Measurements from ENCODE around the gene ATP6V1E1.

The ATP6V1E1 gene

GRCh38 chr22:17665248-17665647 is 36.7 kb upstream of the ATP6V1E1 start:
- no peak for TF ChIP-seq CTCF (IDR thresholded peaks at IDR 0.05; ENCODE audit: insufficient read depth, low read length, poor library complexity, severe bottlenecking)
- DNase-seq (ENCODE audit: extremely low read depth, insufficient read length): no peak
- H3K27me3 ChIP-seq (replicated peaks; ENCODE audit: control insufficient read depth, insufficient read depth, low read length): no peaks in the 10 kb centered on the region
- H3K36me3 ChIP-seq (ENCODE audit: control insufficient read depth, insufficient read depth, low read length): peaks cover 10% of the 10 kb centered on the region
- no peak overlapping the region for H3K4me3 ChIP-seq (replicated peaks; ENCODE audit: low read depth, low read length)

- no peak for DNase-seq (ENCODE audit: extremely low read depth, insufficient read length)
- H3K36me3 ChIP-seq (ENCODE audit: control insufficient read depth, insufficient read depth, low read length): peaks cover 11% of the 10 kb centered on the region
- no peak overlapping the region for H3K4me3 ChIP-seq (replicated peaks; ENCODE audit: low read depth, low read length)
- no peak for TF ChIP-seq CTCF (IDR thresholded peaks at IDR 0.05; ENCODE audit: insufficient read depth, low read length, poor library complexity, severe bottlenecking)
- no peaks in the 10 kb centered on the region for H3K27me3 ChIP-seq (replicated peaks; ENCODE audit: control insufficient read depth, insufficient read depth, low read length)
Measured at GRCh38 chr22:17664414-17665055, 36.0 kb upstream of the ATP6V1E1 start.

GRCh38 chr22:17656870-17657395 is 28.4 kb upstream of the ATP6V1E1 start:
- DNase-seq (ENCODE audit: extremely low read depth, insufficient read length): no peak
- H3K4me3 ChIP-seq (replicated peaks; ENCODE audit: low read depth, low read length): no peak overlapping the region
- H3K36me3 ChIP-seq (ENCODE audit: control insufficient read depth, insufficient read depth, low read length): peaks cover 3% of the 10 kb centered on the region
- TF ChIP-seq CTCF (IDR thresholded peaks at IDR 0.05; ENCODE audit: insufficient read depth, low read length, poor library complexity, severe bottlenecking): no peak
- no peaks in the 10 kb centered on the region for H3K27me3 ChIP-seq (replicated peaks; ENCODE audit: control insufficient read depth, insufficient read depth, low read length)

GRCh38 chr22:17655289-17655688 is 26.7 kb upstream of the ATP6V1E1 start:
- no peak for TF ChIP-seq CTCF (IDR thresholded peaks at IDR 0.05; ENCODE audit: insufficient read depth, low read length, poor library complexity, severe bottlenecking)
- no peak for DNase-seq (ENCODE audit: extremely low read depth, insufficient read length)
- Histone ChIP-seq H3K27me3 (replicated peaks; ENCODE audit: control insufficient read depth, insufficient read depth, low read length) (no peaks in the 10 kb centered on the region), H3K4me3 (replicated peaks; ENCODE audit: low read depth, low read length) (no peak overlapping the region), H3K36me3 (ENCODE audit: control insufficient read depth, insufficient read depth, low read length) (peaks cover 2% of the 10 kb centered on the region)

GRCh38 chr22:17648569-17648968 is 20.0 kb upstream of the ATP6V1E1 start:
- Histone ChIP-seq H3K4me3 (replicated peaks; ENCODE audit: low read depth, low read length) (no peak overlapping the region), H3K36me3 (ENCODE audit: control insufficient read depth, insufficient read depth, low read length) (no peaks in the 10 kb centered on the region; the same call in 1 of the 2 replicates), H3K27me3 (replicated peaks; ENCODE audit: control insufficient read depth, insufficient read depth, low read length) (no peaks in the 10 kb centered on the region)
- no peak for DNase-seq (ENCODE audit: extremely low read depth, insufficient read length)
- TF ChIP-seq CTCF (IDR thresholded peaks at IDR 0.05; ENCODE audit: insufficient read depth, low read length, poor library complexity, severe bottlenecking): no peak

Measured in GM06990 (cell line).